HCT116 (cell line): ENCODE measurements around the gene MEIS2.

ENCODE experiments used
- ZFX ChIP-seq: fragments of 450-650 bp; IDR thresholded peaks from 2 replicates; pipeline ENCODE4 v1.6.1; 2017
- TF ChIP-seq, protein P1 (sequence below), 3 experiments: fragments of 200-600 bp in 1 of 3; sonication (generic) in 1 of 3; IDR thresholded peaks in 2 of 3; conservative IDR thresholded peaks in 1 of 3; 2 replicates each; pipeline ENCODE4 v1.5.1; 2012 to 2017; ENCODE audit warnings: low read depth in 2 of 3, low read length in 2 of 3, antibody characterized with exemption in 1 of 3, borderline replicate concordance in 1 of 3, control low read depth in 1 of 3, mild to moderate bottlenecking in 1 of 3, mixed read lengths in 1 of 3, mixed run types in 1 of 3, moderate library complexity in 1 of 3; ENCODE audit not compliant: insufficient read depth in 1 of 3

DNA sequence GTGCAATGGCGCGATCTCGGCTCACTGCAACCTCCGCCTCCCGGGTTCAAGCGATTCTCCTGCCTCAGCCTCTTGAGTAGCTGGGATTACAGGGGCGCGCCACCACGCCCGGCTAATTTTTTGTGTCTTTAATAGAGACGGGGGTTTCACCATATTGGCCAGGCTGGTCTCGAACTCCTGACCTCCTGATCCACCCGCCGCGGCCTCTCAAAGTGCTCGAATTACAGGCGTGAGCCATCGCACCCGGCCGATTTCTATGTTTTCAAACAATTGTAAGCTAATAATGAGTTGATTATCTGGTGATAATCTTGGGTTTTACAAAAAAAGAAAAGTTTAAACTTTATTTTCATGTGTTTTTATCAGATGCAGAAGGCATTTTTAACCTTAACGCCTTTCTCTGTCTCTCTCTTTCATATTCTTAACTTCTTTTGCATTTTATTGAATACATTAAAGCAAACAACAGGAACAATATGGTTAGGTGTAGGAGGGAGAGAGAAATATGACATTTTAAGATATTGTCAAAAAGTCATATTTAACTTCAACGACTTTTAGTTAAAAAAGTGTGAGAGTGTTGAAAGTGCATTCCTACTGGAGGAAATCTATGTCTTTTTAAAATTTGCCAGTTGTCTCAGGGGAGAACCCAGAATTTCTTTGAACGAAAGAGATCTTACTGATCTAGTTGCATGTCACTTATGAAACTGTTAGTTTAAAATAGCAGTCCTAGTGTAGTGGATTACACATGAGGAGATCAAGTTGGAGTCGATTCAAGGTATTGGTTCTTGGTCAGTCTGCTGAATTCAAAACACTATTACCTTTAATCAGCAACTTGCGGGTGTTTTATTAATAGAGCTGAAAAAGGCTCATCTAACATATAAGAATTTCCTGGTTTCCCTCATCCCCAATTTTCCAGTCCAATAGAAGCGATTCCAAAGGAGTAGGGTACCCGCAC lies 3.4 kb upstream of the MEIS2 start:
- TF ChIP-seq, protein P1, sequence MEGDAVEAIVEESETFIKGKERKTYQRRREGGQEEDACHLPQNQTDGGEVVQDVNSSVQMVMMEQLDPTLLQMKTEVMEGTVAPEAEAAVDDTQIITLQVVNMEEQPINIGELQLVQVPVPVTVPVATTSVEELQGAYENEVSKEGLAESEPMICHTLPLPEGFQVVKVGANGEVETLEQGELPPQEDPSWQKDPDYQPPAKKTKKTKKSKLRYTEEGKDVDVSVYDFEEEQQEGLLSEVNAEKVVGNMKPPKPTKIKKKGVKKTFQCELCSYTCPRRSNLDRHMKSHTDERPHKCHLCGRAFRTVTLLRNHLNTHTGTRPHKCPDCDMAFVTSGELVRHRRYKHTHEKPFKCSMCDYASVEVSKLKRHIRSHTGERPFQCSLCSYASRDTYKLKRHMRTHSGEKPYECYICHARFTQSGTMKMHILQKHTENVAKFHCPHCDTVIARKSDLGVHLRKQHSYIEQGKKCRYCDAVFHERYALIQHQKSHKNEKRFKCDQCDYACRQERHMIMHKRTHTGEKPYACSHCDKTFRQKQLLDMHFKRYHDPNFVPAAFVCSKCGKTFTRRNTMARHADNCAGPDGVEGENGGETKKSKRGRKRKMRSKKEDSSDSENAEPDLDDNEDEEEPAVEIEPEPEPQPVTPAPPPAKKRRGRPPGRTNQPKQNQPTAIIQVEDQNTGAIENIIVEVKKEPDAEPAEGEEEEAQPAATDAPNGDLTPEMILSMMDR (IDR thresholded peaks at IDR 0.05 in 2 of 3, conservative IDR thresholded peaks at IDR 0.05 in 1 of 3; ENCODE audit: borderline replicate concordance in 1 of 3, insufficient read depth in 1 of 3, low read depth in 2 of 3, low read length in 2 of 3): no peak
- TF ChIP-seq ZFX: no peak
